ENCODE results near the gene TELO2.

Gene TELO2
- long read RNA-seq, donor 1, partial matches to known transcripts = 0 of 6 reads
- long read RNA-seq, donor 1, other reads (novel, unspliced or antisense) = 0 of 6 reads
- long read RNA-seq, donor 2, partial matches to known transcripts = 0 of 3 reads
- long read RNA-seq, donor 2, other reads (novel, unspliced or antisense) = 0 of 3 reads
- long read RNA-seq, donor 3, partial matches to known transcripts = 20 of 20 reads
- long read RNA-seq, donor 3, other reads (novel, unspliced or antisense) = 0 of 20 reads
- long read RNA-seq, donor 4, partial matches to known transcripts = 45 of 49 reads
- long read RNA-seq, donor 4, other reads (novel, unspliced or antisense) = 0 of 49 reads
- long read RNA-seq, donor 5, partial matches to known transcripts = 0 of 3 reads
- long read RNA-seq, donor 5, other reads (novel, unspliced or antisense) = 0 of 3 reads
- long read RNA-seq, donor 6, partial matches to known transcripts = 34 of 39 reads
- long read RNA-seq, donor 6, other reads (novel, unspliced or antisense) = 0 of 39 reads
- long read RNA-seq, donor 7 = 0 reads
- long read RNA-seq, donor 8, partial matches to known transcripts = 0 of 4 reads
- long read RNA-seq, donor 8, other reads (novel, unspliced or antisense) = 0 of 4 reads

DNA sequence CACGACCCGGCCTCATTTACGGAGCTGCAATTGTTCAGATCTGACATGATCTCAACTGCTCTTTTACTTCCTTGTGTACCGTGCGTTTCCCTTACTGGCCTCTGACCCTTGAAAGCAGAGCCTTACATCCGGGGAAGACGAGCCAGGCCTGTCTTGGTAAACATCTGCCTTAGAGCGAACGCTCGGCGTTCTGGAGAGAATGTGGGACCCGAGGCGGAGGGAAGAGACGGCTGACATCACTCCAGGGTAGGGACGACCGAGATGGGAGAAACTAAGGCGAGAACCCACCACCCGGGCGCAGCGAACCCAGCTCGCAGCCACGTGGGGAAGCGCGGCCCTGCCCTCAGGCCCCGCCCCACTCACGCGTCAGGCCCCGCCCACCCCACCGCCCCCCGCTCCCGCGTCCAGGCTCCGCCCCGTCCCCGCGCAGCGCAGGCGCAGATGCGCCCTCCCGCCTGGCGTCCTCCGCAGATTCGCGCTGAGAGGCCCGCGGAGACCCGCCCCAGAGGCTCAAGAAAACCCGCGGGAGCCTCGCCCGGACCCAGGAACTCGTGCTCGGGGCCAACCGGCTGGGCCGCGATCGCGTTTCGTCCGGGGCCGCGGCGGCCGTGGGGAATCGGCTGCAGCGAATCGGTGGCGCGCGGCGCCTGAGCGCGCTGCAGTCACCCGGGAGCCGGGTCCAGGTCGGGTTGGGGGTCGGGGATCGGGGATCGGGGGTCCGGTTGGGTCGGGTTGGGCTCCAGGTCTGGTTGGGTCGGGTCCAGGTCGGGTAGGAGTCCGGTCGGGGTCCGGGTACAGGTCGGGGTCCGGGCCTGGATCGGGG is at the start of gene TELO2:
Gene TELO2 (plus strand): TSS at position 438 of the 823 bp plus-strand sequence. CDS start 922 bp downstream, outside the sequence.
- peak; percentile 93 for DNase-seq

- DNase-seq = no peak
These were observed 49.7 kb upstream of the TELO2 start for GRCh38 chr16:1443403-1443973.

GRCh38 chr16:1443980-1444729 is 49.0 kb upstream of the TELO2 start, which contains the start of gene CCDC154:
Gene CCDC154, minus strand, starts transcription at chr16:1444556. Its CDS starts 234 bp downstream, at chr16:1444322.
- DNase-seq = no peak

- DNase-seq = no peak
These were observed 48.2 kb upstream of the TELO2 start for GRCh38 chr16:1444730-1445517.

GRCh38 chr16:1445518-1446203 is 47.5 kb upstream of the TELO2 start:
- no peak for DNase-seq

GRCh38 chr16:1446296-1447080 is 46.7 kb upstream of the TELO2 start:
- no peak for DNase-seq

DNA sequence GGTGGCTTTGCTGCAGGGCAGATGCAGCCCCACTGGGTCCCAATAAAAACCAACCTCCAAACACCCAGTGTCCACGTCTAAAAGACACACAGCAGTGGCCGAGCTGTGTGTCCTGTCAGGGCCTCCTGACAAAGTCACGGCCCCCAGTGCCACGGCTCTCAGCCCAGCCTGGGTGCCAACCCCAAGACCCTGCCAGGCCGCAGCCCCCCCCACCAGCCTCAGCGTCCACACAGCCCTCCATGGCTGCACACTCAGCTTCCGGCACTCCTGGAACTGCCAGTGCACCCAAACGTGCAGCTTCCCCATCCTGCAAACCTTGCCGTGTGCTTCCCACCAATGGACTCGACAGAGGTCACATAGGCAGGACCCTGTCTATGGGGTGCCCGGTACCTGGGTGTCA is 45.2 kb upstream of the TELO2 start:
- no peak for DNase-seq

- DNase-seq = no peak
These were observed 44.5 kb upstream of the TELO2 start for GRCh38 chr16:1448536-1449116.

- DNase-seq = no peak
These were observed 43.9 kb upstream of the TELO2 start for GRCh38 chr16:1449201-1449788.

- no peak for DNase-seq
These were observed 42.9 kb upstream of the TELO2 start for GRCh38 chr16:1450218-1450617.

DNA sequence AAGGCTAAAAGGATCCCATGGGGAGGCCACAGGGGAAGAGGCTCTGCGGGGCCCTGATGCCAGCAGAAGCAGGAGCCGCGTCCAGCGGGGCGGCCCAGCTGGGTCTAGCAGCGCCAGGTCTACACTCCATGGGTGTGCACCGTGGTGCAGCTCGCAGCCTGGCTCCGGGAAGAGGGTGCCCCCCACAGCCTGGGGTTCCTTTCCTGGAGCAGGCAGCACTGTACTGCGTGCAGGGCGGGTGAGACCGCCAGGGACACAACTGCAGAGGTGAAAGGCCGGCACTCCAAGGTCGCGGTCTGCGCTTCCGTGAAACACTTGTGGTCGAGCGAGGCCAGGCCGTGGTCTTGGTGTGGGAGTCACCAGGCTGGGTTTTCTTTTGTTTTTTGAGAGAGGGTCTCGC is 42.3 kb upstream of the TELO2 start:
- no peak for DNase-seq

DNA sequence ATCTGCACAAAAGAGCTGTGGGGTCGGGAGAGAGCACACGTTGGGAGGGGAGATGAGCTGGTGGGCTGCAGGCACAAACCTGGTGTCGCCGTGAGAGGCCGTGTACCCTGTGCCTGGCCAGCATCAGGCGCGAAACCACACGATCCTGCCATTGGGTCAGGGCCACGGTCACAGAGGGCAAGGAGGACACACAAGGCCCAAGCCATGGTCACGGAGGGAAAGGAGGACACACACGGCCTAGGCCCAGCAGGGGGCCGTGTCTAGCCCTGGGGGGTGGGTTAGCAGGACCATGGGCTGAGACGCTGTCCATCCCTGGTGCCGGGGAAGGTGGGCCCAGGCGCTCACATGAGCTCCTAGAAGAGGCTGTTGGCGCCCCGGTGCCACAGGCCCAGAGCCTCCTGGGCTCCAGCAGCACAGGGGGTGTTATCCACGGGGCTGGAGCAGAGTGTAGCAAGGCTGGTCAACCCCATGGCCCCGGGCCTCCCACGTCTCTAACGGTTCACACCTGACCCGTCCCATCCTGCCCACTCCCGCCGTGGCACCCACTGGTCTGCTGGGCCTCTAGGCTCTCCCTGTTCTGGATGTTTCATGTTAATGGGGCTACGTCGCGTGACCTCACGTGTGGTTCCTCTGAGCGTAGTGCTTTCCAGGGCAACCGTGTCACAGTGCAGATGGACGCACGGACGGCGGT is 41.3 kb upstream of the TELO2 start:
- no peak for DNase-seq

- DNase-seq = no peak
These were observed 40.6 kb upstream of the TELO2 start for GRCh38 chr16:1452530-1452929.

DNA sequence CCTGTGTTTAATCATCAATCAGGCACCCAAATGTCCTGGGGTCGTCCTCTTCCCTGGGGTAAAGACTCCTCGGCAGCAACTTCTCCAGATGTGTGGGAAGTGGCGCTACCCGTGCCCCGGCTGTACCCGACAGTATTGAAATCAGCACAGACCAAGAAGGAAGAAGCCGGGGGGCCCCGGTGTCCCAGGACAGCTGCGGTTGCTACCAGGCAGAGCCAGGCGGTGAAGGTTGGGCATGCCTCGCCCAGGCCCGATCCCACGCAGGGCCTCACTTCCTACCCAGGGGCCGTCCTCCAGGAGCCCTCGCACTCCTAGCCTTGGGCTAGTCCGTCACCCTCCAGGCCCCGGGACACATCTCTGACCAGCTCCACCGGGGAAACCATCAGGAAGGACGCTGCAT is 39.8 kb upstream of the TELO2 start:
- DNase-seq = no peak

GRCh38 chr16:1454561-1454960 is 38.6 kb upstream of the TELO2 start:
- no peak for DNase-seq

- DNase-seq = no peak
These were observed 37.7 kb upstream of the TELO2 start for GRCh38 chr16:1455190-1456171.

DNA sequence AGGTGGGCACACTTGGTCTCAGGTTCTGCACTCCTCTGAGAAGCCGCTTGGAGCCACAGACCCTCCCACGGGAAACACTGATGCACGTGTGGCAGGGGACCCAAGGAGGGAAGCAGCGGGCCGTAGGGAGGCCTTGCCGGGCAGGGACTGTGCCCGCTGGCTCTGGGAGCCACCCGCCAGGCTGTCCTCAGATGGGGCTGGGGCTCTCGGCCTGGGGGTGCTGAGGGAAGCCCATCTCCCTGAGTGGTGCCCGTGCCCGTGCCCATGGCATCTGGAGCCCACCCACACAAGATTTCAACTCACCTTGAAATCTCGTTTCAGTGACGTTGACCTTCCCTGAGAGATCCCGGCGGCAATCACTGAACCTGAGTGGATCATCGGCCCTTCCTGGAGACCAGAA is 36.2 kb upstream of the TELO2 start:
- DNase-seq = no peak

Data from right kidney (tissue), 9 donors.